Right atrium auricular region (tissue), 2 donors: ENCODE results near the gene SIAH3. TPM values are rescaled to one million over a fixed set of nuclear protein-coding genes. Genes with fewer than 3 reads are reported as not detected.

Experiments
- DNase-seq: peaks from one replicate; pipeline ENCODE4 v3.0.0-alpha.2; 2019; ENCODE audit warnings: low spot score
- H3K27ac ChIP-seq, 2 donors: fragments of 200-600 bp; sonication (generic); 1 replicate in 1 of 2; 2 replicates in 1 of 2; pipeline ENCODE4 v1.5.1; 2016 to 2019
- H3K27me3 ChIP-seq, 2 donors: fragments of 200-600 bp; sonication (generic); one replicate each; pipeline versions ENCODE4 v1.5.1 to v1.6.0; 2017 to 2019
- H3K36me3 ChIP-seq: fragments of 200-600 bp; sonication (generic); one replicate; pipeline ENCODE4 v1.5.1; 2016
- H3K4me1 ChIP-seq, 2 donors: fragments of 200-600 bp; sonication (generic); one replicate each; pipeline versions ENCODE4 v1.5.1 to v1.6.0; 2017 to 2019
- H3K4me3 ChIP-seq, 2 donors: fragments of 200-600 bp; sonication (generic); 1 replicate in 1 of 2; 2 replicates in 1 of 2; pipeline ENCODE4 v1.5.1; 2017 to 2019; ENCODE audit warnings: mild to moderate bottlenecking in 1 of 2, moderate library complexity in 1 of 2
- H3K9me3 ChIP-seq, 2 donors: fragments of 200-600 bp; sonication (generic); one replicate each; pipeline ENCODE4 v1.5.1; 2019
- total RNA-seq, 2 donors: library from RNA; depleted of rRNA; stranded (reverse); fragments of >200 nt; gene quantifications; one replicate each; pipeline ENCODE4 v1.1.0, GENCODE V29; 2016
- TF ChIP-seq, protein P1 (sequence below), 2 donors: fragments of 200-600 bp; sonication (generic); IDR thresholded peaks; one replicate each; pipeline ENCODE4 v1.5.1; 2019; ENCODE audit warnings: antibody characterized with exemption in 2 of 2

The SIAH3 gene
- total RNA-seq, 2 donors from 2014 or later = not detected

DNA sequence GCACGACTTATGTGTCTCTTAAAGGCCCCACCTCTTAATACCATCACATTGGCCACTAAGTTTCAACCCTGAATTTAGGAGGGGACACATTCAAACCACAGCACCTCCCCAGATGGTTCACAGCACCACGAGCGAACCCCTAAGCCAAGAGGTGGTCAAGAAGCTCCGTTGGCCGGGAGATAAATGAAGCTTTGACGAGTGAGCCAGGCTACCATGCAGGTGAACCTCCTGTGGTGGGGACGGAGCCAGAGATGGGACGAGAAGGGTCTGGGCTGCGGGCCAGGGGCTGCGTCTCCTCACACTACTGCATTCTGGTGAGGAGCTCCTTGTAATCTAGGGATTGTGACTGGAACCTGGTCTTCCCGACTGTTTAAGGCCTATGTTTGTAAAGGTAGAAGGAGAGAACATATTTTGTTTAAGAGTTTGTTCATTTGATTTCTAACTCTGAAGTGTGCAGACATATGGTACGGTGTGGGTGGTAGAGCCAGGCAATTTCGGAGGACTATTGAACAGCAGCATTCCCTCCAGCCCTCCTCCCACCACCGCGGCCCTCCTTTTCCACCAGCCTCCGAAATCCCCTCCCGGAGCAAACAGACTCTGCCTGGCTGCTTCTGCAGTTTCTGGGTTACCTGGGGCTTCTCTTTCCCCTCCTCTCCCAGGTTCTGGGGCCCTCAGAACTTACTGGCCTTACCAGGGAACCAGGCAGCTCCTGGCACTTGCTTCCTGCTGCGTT, 31.3 kb downstream of the SIAH3 start:
- H3K36me3 ChIP-seq = no peaks in the 10 kb centered on the region
- TF ChIP-seq, protein P1, sequence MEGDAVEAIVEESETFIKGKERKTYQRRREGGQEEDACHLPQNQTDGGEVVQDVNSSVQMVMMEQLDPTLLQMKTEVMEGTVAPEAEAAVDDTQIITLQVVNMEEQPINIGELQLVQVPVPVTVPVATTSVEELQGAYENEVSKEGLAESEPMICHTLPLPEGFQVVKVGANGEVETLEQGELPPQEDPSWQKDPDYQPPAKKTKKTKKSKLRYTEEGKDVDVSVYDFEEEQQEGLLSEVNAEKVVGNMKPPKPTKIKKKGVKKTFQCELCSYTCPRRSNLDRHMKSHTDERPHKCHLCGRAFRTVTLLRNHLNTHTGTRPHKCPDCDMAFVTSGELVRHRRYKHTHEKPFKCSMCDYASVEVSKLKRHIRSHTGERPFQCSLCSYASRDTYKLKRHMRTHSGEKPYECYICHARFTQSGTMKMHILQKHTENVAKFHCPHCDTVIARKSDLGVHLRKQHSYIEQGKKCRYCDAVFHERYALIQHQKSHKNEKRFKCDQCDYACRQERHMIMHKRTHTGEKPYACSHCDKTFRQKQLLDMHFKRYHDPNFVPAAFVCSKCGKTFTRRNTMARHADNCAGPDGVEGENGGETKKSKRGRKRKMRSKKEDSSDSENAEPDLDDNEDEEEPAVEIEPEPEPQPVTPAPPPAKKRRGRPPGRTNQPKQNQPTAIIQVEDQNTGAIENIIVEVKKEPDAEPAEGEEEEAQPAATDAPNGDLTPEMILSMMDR (IDR thresholded peaks at IDR 0.05) = no peak
- no peak overlapping the region for H3K27ac ChIP-seq
- peaks cover 0 to 6% of the 10 kb centered on the region in 2 donors for H3K9me3 ChIP-seq
- DNase-seq = no peak
- H3K4me3 ChIP-seq = no peak overlapping the region
- H3K27me3 ChIP-seq = no peaks in the 10 kb centered on the region
- H3K4me1 ChIP-seq = no peaks in the 10 kb centered on the region

GRCh38 chr13:45817833-45818232, 33.7 kb downstream of the SIAH3 start:
- Histone ChIP-seq H3K27me3 (no peaks in the 10 kb centered on the region), H3K4me1 (no peaks in the 10 kb centered on the region), H3K9me3 (peaks cover 0 to 6% of the 10 kb centered on the region in 2 donors), H3K27ac (no peak overlapping the region), H3K36me3 (no peaks in the 10 kb centered on the region), H3K4me3 (no peak overlapping the region)
- TF ChIP-seq, protein P1 (IDR thresholded peaks at IDR 0.05) = no peak
- DNase-seq = no peak

GRCh38 chr13:45816427-45816826, 35.1 kb downstream of the SIAH3 start:
- H3K36me3 ChIP-seq = no peaks in the 10 kb centered on the region
- peaks cover 0 to 6% of the 10 kb centered on the region in 2 donors for H3K9me3 ChIP-seq
- H3K27me3 ChIP-seq = no peaks in the 10 kb centered on the region
- H3K27ac ChIP-seq = no peak overlapping the region
- TF ChIP-seq, protein P1 (IDR thresholded peaks at IDR 0.05) = no peak
- no peak for DNase-seq
- no peaks in the 10 kb centered on the region for H3K4me1 ChIP-seq
- H3K4me3 ChIP-seq = no peak overlapping the region

- TF ChIP-seq, protein P1 (IDR thresholded peaks at IDR 0.05) = no peak
- H3K4me1 ChIP-seq = no peaks in the 10 kb centered on the region
- no peaks in the 10 kb centered on the region for H3K9me3 ChIP-seq
- H3K4me3 ChIP-seq = no peak overlapping the region
- H3K27ac ChIP-seq = no peak overlapping the region
- DNase-seq = no peak
- H3K27me3 ChIP-seq = no peaks in the 10 kb centered on the region
- no peaks in the 10 kb centered on the region for H3K36me3 ChIP-seq
Measured at GRCh38 chr13:45812695-45813372, 38.7 kb downstream of the SIAH3 start.

- TF ChIP-seq, protein P1 (IDR thresholded peaks at IDR 0.05) = no peak
- no peaks in the 10 kb centered on the region for H3K27me3 ChIP-seq
- no peaks in the 10 kb centered on the region for H3K4me1 ChIP-seq
- no peak overlapping the region for H3K4me3 ChIP-seq
- H3K36me3 ChIP-seq = no peaks in the 10 kb centered on the region
- no peak overlapping the region for H3K27ac ChIP-seq
- no peaks in the 10 kb centered on the region for H3K9me3 ChIP-seq
- no peak for DNase-seq
Measured at GRCh38 chr13:45811891-45812694, 39.5 kb downstream of the SIAH3 start.
